H9 (cell line): ENCODE measurements around the gene SLCO3A1. TPM values are rescaled to one million over a fixed set of nuclear protein-coding genes. Genes with fewer than 3 reads are reported as not detected.

Experiments
- DNase-seq: peaks from one replicate; pipeline ENCODE4 v3.0.0-alpha.2; 2017
- H2AFZ ChIP-seq: one replicate; pipeline ENCODE4 v1.6.1; 2013; ENCODE audit warnings: mild to moderate bottlenecking, low read length, control low read depth, moderate library complexity
- H2AK5ac ChIP-seq: 2 replicates; pipeline ENCODE4 v1.6.1; 2013; ENCODE audit warnings: low read length, control low read depth, mixed read lengths; ENCODE audit not compliant: insufficient read length
- H2BK120ac ChIP-seq: one replicate; pipeline ENCODE4 v1.6.1; 2013; ENCODE audit warnings: low read depth, mild to moderate bottlenecking, low read length, control low read depth, inconsistent platforms; ENCODE audit not compliant: poor library complexity, severe bottlenecking
- H2BK12ac ChIP-seq: 2 replicates; pipeline ENCODE4 v1.6.1; 2013; ENCODE audit warnings: low read length, control low read depth, mixed read lengths, low read depth; ENCODE audit not compliant: insufficient read length
- H2BK15ac ChIP-seq: 2 replicates; pipeline ENCODE4 v1.6.1; 2013; ENCODE audit warnings: low read depth, low read length, control low read depth
- H2BK20ac ChIP-seq: one replicate; pipeline ENCODE4 v1.6.1; 2013; ENCODE audit warnings: low read depth, mild to moderate bottlenecking, low read length, control low read depth, inconsistent platforms; ENCODE audit not compliant: poor library complexity, severe bottlenecking
- H2BK5ac ChIP-seq: 2 replicates; pipeline ENCODE4 v1.6.1; 2013; ENCODE audit warnings: low read length, control low read depth, mixed read lengths; ENCODE audit not compliant: insufficient read length
- H3K14ac ChIP-seq: 2 replicates; pipeline ENCODE4 v1.6.1; 2013; ENCODE audit warnings: low read length, control low read depth; ENCODE audit not compliant: insufficient read depth
- H3K18ac ChIP-seq: 2 replicates; pipeline ENCODE4 v1.6.1; 2013; ENCODE audit warnings: low read depth, mild to moderate bottlenecking, mixed read lengths, low read length, control low read depth; ENCODE audit not compliant: insufficient read length
- H3K23ac ChIP-seq: 2 replicates; pipeline ENCODE4 v1.6.1; 2013; ENCODE audit warnings: low read length, control low read depth, mixed read lengths, low read depth; ENCODE audit not compliant: insufficient read length
- H3K23me2 ChIP-seq: 2 replicates; pipeline ENCODE4 v1.6.1; 2013; ENCODE audit warnings: low read depth, mild to moderate bottlenecking, mixed read lengths, low read length, control low read depth; ENCODE audit not compliant: insufficient read length, poor library complexity, severe bottlenecking
- H3K27ac ChIP-seq: 2 replicates; pipeline ENCODE4 v1.5.1; 2013; ENCODE audit warnings: low read length, control low read depth, mixed read lengths, low read depth; ENCODE audit not compliant: insufficient read length
- H3K27me3 ChIP-seq: 2 replicates; pipeline ENCODE4 v1.6.1; 2013; ENCODE audit warnings: low read length, control low read depth, inconsistent platforms; ENCODE audit not compliant: insufficient read depth
- H3K4ac ChIP-seq: 2 replicates; pipeline ENCODE4 v1.6.1; 2013; ENCODE audit warnings: low read depth, mild to moderate bottlenecking, control low read depth, inconsistent platforms, low read length, moderate library complexity
- H3K4me1 ChIP-seq: 2 replicates; pipeline ENCODE4 v1.6.1; 2013; ENCODE audit warnings: low read length, control low read depth, inconsistent platforms; ENCODE audit not compliant: insufficient read depth
- H3K4me2 ChIP-seq: 2 replicates; pipeline ENCODE4 v1.6.1; 2013; ENCODE audit warnings: low read length, control low read depth, mixed read lengths; ENCODE audit not compliant: insufficient read length, insufficient read depth
- H3K56ac ChIP-seq: 2 replicates; pipeline ENCODE4 v1.6.1; 2013; ENCODE audit warnings: low read depth, mild to moderate bottlenecking, mixed read lengths, low read length, control low read depth; ENCODE audit not compliant: insufficient read length
- H3K79me1 ChIP-seq: 2 replicates; pipeline ENCODE4 v1.6.1; 2013; ENCODE audit warnings: low read depth, mild to moderate bottlenecking, moderate library complexity, low read length, control low read depth, inconsistent platforms; ENCODE audit not compliant: insufficient read depth, poor library complexity, severe bottlenecking
- H3K79me2 ChIP-seq: 2 replicates; pipeline ENCODE4 v1.6.1; 2013; ENCODE audit warnings: low read length, control low read depth, inconsistent platforms; ENCODE audit not compliant: insufficient read depth
- H3K9ac ChIP-seq: 2 replicates; pipeline ENCODE4 v1.6.1; 2013; ENCODE audit warnings: low read length, control low read depth, mixed read lengths; ENCODE audit not compliant: insufficient read length; ENCODE audit errors: extremely low read depth
- H3K9me3 ChIP-seq: one replicate; pipeline ENCODE4 v1.6.1; 2013; ENCODE audit warnings: low read depth, low read length, inconsistent platforms; ENCODE audit not compliant: control insufficient read depth
- H3T11ph ChIP-seq: one replicate; pipeline ENCODE4 v1.6.1; 2013; ENCODE audit warnings: mild to moderate bottlenecking, low read length, control low read depth, inconsistent platforms
- H4K20me1 ChIP-seq: one replicate; pipeline ENCODE4 v1.6.1; 2013; ENCODE audit not compliant: control insufficient read depth, insufficient read length, insufficient read depth
- H4K5ac ChIP-seq: 2 replicates; pipeline ENCODE4 v1.6.1; 2013; ENCODE audit warnings: low read depth, mild to moderate bottlenecking, mixed read lengths, low read length, control low read depth; ENCODE audit not compliant: insufficient read length
- H4K8ac ChIP-seq: replicated peaks from 2 replicates; pipeline ENCODE4 v1.6.1; 2013; ENCODE audit warnings: low read length, control low read depth, mixed read lengths, low read depth; ENCODE audit not compliant: insufficient read length
- H4K91ac ChIP-seq: 2 replicates; pipeline ENCODE4 v1.6.1; 2013; ENCODE audit warnings: low read depth, mild to moderate bottlenecking, moderate library complexity, mixed read lengths, low read length, control low read depth; ENCODE audit not compliant: insufficient read length
- H3K27ac Mint-ChIP-seq, 3 experiments: 2 replicates in 2 of 3; 3 replicates in 1 of 3; pipeline ENCODE4 v1.8.0; 2020 to 2021; ENCODE audit warnings: mixed read lengths in 3 of 3, mild to moderate bottlenecking in 1 of 3, moderate library complexity in 1 of 3
- H3K27me3 Mint-ChIP-seq: 2 replicates; pipeline ENCODE4 v1.8.0; 2021; ENCODE audit warnings: low read depth, mild to moderate bottlenecking, moderate library complexity, mixed read lengths
- H3K36me3 Mint-ChIP-seq, 3 experiments: 2 replicates in 2 of 3; 3 replicates in 1 of 3; pipeline ENCODE4 v1.8.0; 2020 to 2021; ENCODE audit warnings: low read depth in 3 of 3, mixed read lengths in 3 of 3; ENCODE audit not compliant: insufficient read depth in 1 of 3
- H3K4me1 Mint-ChIP-seq, 2 experiments: 2 replicates each; pipeline ENCODE4 v1.8.0; 2020; ENCODE audit warnings: mixed read lengths in 2 of 2
- H3K4me3 Mint-ChIP-seq, 2 experiments: 2 replicates in 1 of 2; 3 replicates in 1 of 2; pipeline ENCODE4 v1.8.0; 2020 to 2021; ENCODE audit warnings: mild to moderate bottlenecking in 2 of 2, mixed read lengths in 2 of 2, moderate library complexity in 1 of 2
- H3K9me3 Mint-ChIP-seq, 2 experiments: 2 replicates in 1 of 2; 3 replicates in 1 of 2; pipeline ENCODE4 v1.8.0; 2020; ENCODE audit warnings: mild to moderate bottlenecking in 2 of 2, mixed read lengths in 2 of 2, moderate library complexity in 1 of 2
- WGBS: extraction: QIAGEN DNeasy Blood & Tissue Kit; methylation state at CpG from one replicate; pipeline ENCODE4 v1.1.7; 2013; ENCODE audit warnings: missing lambda C conversion rate, low lambda C conversion rate, mixed read lengths; ENCODE audit not compliant: insufficient read length; ENCODE audit errors: extremely low coverage; 5-methylcytosine and 5-hydroxymethylcytosine counted together
- total RNA-seq: library from RNA; stranded (reverse); gene quantifications from 2 replicates; pipeline ENCODE4 v1.2.1, GENCODE V29; 2021
- TF ChIP-seq, protein P1 (sequence below): fragments of 200-600 bp; sonication (generic); conservative IDR thresholded peaks from 3 replicates; pipeline ENCODE4 v1.8.0; 2021; ENCODE audit warnings: antibody characterized with exemption, mild to moderate bottlenecking

Gene SLCO3A1
- total RNA-seq, 1 experiment from 2014 or later = 9.4 TPM

DNA sequence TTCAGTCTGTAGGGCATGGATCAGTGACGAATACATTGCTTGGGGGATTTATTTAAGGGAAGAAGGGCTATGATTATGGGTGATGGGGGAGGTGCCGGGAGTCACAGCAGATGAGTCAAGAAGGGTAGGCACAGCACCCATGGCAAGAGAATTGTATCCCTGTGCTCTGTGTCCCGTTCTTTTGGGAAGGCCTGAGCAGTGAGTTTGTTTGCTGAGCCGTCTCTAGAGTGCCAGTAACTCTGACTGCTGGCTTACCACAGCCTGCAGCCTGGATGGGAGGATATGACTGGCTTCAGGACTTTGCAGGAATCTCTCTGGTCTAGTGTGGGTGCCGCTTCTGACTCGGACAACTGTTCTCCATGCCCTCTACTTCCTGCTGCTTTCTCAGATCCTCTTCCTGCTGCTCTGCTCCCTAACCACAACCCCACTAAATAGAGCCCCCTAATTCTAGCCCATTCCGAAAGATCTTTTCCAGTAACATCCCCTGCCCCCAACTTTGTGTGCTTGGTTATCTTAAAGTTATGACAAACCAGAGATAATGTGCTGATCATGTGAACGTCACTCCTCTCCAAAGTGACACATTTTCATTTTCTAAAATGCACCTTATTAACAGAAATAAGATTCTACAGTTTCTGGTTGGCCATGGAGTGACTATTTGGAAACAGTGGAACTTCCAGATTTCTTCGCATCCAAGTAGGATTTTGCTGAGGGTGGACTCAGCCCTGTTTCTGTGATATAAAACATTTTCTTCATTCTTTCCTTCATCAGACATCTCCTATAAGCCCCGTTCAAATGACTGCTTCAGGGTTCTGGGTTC is 239.0 kb downstream of the SLCO3A1 start:
- Histone ChIP-seq H3K56ac (no peak overlapping the region), H4K91ac (no peak overlapping the region), H2BK5ac (no peak overlapping the region), H3K79me1 (no peaks in the 10 kb centered on the region), H3K18ac (no peak overlapping the region), H3K23me2 (no peaks in the 10 kb centered on the region), H2AK5ac (no peak overlapping the region), H4K20me1 (no peaks in the 10 kb centered on the region), H3K4me2 (no peak overlapping the region), H2BK15ac (no peak overlapping the region), H3T11ph (no peak overlapping the region), H3K27ac (no peak overlapping the region), H2BK120ac (no peak overlapping the region), H2BK20ac (no peak overlapping the region), H3K27me3 (no peaks in the 10 kb centered on the region), H3K4ac (no peak overlapping the region), H3K9me3 (no peaks in the 10 kb centered on the region), H2AFZ (no peak overlapping the region), H2BK12ac (no peak overlapping the region), H3K14ac (no peak overlapping the region), H3K23ac (no peak overlapping the region), H4K8ac (no peak overlapping the region), H4K5ac (no peak overlapping the region), H3K79me2 (no peaks in the 10 kb centered on the region), H3K4me1 (no peaks in the 10 kb centered on the region; the same call in 1 of the 2 replicates), H3K9ac (no peak overlapping the region)
- Mint-ChIP-seq H3K4me1 (peaks cover 17 to 22% of the 10 kb centered on the region in 2 experiments), H3K4me3 (no peak overlapping the region), H3K36me3 (no peaks in the 10 kb centered on the region; a peak in 2 of 7 replicates), H3K9me3 (no peaks in the 10 kb centered on the region), H3K27me3 (no peaks in the 10 kb centered on the region), H3K27ac (no peak overlapping the region; a peak in 1 of 7 replicates)
- DNase-seq = no peak
- TF ChIP-seq, protein P1, sequence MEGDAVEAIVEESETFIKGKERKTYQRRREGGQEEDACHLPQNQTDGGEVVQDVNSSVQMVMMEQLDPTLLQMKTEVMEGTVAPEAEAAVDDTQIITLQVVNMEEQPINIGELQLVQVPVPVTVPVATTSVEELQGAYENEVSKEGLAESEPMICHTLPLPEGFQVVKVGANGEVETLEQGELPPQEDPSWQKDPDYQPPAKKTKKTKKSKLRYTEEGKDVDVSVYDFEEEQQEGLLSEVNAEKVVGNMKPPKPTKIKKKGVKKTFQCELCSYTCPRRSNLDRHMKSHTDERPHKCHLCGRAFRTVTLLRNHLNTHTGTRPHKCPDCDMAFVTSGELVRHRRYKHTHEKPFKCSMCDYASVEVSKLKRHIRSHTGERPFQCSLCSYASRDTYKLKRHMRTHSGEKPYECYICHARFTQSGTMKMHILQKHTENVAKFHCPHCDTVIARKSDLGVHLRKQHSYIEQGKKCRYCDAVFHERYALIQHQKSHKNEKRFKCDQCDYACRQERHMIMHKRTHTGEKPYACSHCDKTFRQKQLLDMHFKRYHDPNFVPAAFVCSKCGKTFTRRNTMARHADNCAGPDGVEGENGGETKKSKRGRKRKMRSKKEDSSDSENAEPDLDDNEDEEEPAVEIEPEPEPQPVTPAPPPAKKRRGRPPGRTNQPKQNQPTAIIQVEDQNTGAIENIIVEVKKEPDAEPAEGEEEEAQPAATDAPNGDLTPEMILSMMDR = no peak
- WGBS = no CpG with 5 or more reads among the region's 10 CpGs
